Vagina (tissue), 2 donors: Measurements from ENCODE around the gene RRAS2.

Experiments
- CTCF ChIP-seq, 3 experiments: fragments of 450-650 bp in 2 of 3; fragments of 200-600 bp in 1 of 3; sonication (generic) in 1 of 3; IDR thresholded peaks; one replicate each; pipeline ENCODE4 v1.5.1; 2017 to 2019; ENCODE audit warnings: antibody characterized with exemption in 3 of 3, mild to moderate bottlenecking in 2 of 3, moderate library complexity in 2 of 3
- POLR2A ChIP-seq, 2 donors: fragments of 450-650 bp; IDR thresholded peaks; one replicate each; pipeline ENCODE4 v1.6.1; 2017; ENCODE audit warnings: antibody characterized with exemption in 2 of 2, mild to moderate bottlenecking in 2 of 2, moderate library complexity in 2 of 2

GRCh38 chr11:14384338-14384737, 25.4 kb upstream of the RRAS2 start:
- no peak for TF ChIP-seq CTCF (IDR thresholded peaks at IDR 0.05)
- TF ChIP-seq POLR2A (IDR thresholded peaks at IDR 0.05), result no peak
